Pericardium fibroblast (primary cell): ENCODE data around the gene UBTD2. TPM values are rescaled to one million over a fixed set of nuclear protein-coding genes. Genes with fewer than 3 reads are reported as not detected.

Source experiments
- total RNA-seq: library from RNA; depleted of rRNA; stranded (reverse); fragments of >200 nt; gene quantifications from 2 replicates; pipeline ENCODE4 v1.2.3, GENCODE V29; 2015

UBTD2 gene
- total RNA-seq, result 27.1 and 30.5 TPM in 2 replicates

GRCh38 chr5:172283020-172283861, at the start of gene UBTD2:
Gene UBTD2 (minus strand): TSS chr5:172283764. CDS start chr5:172283665, 99 bp downstream.

GRCh38 chr5:172193872-172194271, 89.7 kb downstream of the UBTD2 start, which contains the start of gene EFCAB9:
Gene EFCAB9 (plus strand): TSS chr5:172194172. CDS start chr5:172194173, 1 bp downstream.

GRCh38 chr5:172188033-172188892, 95.3 kb downstream of the UBTD2 start, which contains the start of gene STK10:
Gene STK10 (minus strand): TSS chr5:172188224. CDS start chr5:172188042, 182 bp downstream.

Other genes with a start within 250 kb of the UBTD2 start
- gene STK10, start 95.5 kb downstream of the UBTD2 start, total RNA-seq, result 14.9 and 42.5 TPM in 2 replicates
- not detected in 2 replicates for gene EFCAB9, start 89.6 kb downstream of the UBTD2 start, total RNA-seq
- 43.5 and 59.2 TPM in 2 replicates for gene SH3PXD2B, start 170.8 kb upstream of the UBTD2 start, total RNA-seq